Right cardiac atrium (tissue), 5 donors: Measurements from ENCODE around the gene FOXR1. TPM values are rescaled to one million over a fixed set of nuclear protein-coding genes. Genes with fewer than 3 reads are reported as not detected.

Source experiments
- ATAC-seq, 2 donors: fragments of 200-7000 bp; cut with Tn5 transposase; one replicate each; pipeline versions ENCODE4 v1.8.0 to v1.9.1; 2020; ENCODE audit warnings: moderate library complexity in 2 of 2, mild to moderate bottlenecking in 1 of 2
- DNase-seq, 3 donors: peaks; one replicate each; pipeline ENCODE4 v3.0.0-alpha.2; 2020
- H3K27ac ChIP-seq: one replicate; pipeline ENCODE4 v1.5.1; 2013; ENCODE audit warnings: mild to moderate bottlenecking, low read length, control low read depth, moderate library complexity
- H3K27me3 ChIP-seq: one replicate; pipeline ENCODE4 v1.6.1; 2013; ENCODE audit not compliant: control insufficient read depth, insufficient read depth
- H3K4me1 ChIP-seq: one replicate; pipeline ENCODE4 v1.6.1; 2013; ENCODE audit warnings: low read length; ENCODE audit not compliant: control insufficient read depth, insufficient read depth
- H3K4me3 ChIP-seq: one replicate; pipeline ENCODE4 v1.5.1; 2013; ENCODE audit warnings: low read length, control low read depth
- H3K9me3 ChIP-seq: one replicate; pipeline ENCODE4 v1.6.1; 2013; ENCODE audit warnings: low read length; ENCODE audit not compliant: control insufficient read depth
- WGBS: extraction: QIAGEN DNeasy Blood & Tissue Kit; methylation state at CpG from one replicate; pipeline ENCODE4 v1.1.7; 2013; 5-methylcytosine and 5-hydroxymethylcytosine counted together
- intact Hi-C, 4 donors: fragments of 100-400 bp; cut with DNase I; formaldehyde crosslinking; loops; one replicate each; pipeline versions ENCODE4 v1.11.0 to v1.14.0; 2022 to 2023
- polyA plus RNA-seq: library from polyadenylated mRNA; stranded (reverse); fragments of 200-250 nt; gene quantifications from one replicate; pipeline ENCODE4 v1.2.3, GENCODE V29; 2013
- total RNA-seq, 4 donors: library from RNA; stranded (reverse); fragmentation: NEBNext Ultra II Directional; extraction: Animal tissue kit (Norgen Biotek cat#: 25700); gene quantifications; one replicate each; pipeline ENCODE4 v1.2.1, GENCODE V29; 2021
- donor health status: healthy with polysubstance abuse.
- donor health status: DM: no; HTN: yes; CAD: no.
- donor health status: DM: no; HTN: no; CAD: no.
- donor health status: DM: no; HTN: yes; CAD: no; lungs with severe emphysema.
- donor health status: DM: yes; HTN: yes; CAD: no.

The FOXR1 gene
- total and polyA plus RNA-seq, 5 donors = not detected

GRCh38 chr11:118929501-118930093 is 42.0 kb upstream of the FOXR1 start:
- intact Hi-C loops = loop anchor here in 3 of 4 donors (2.0 to 5.0 kb wide), 3 partner anchors 21 to 137 kb away; partner anchors contain the start of gene DDX6 (in 1 of the 3)
- no peaks in the 10 kb centered on the region for H3K4me1 ChIP-seq
- H3K27ac ChIP-seq = peak overlapping the region; percentile 90
- ATAC-seq = peak; percentile 64 to 70
- WGBS = 0% methylated on average over 24 of the region's 26 CpGs
- no peaks in the 10 kb centered on the region for H3K9me3 ChIP-seq
- peak; percentile 87 to 94 (median 94) for DNase-seq
- H3K4me3 ChIP-seq = peak overlapping the region; percentile 94
- no peaks in the 10 kb centered on the region for H3K27me3 ChIP-seq

GRCh38 chr11:118930094-118930712 is 41.4 kb upstream of the FOXR1 start:
- ATAC-seq (peak; percentile 9 to 16), DNase-seq (peak; percentile 75 to 92 (median 89))
- Histone ChIP-seq H3K4me3 (peak overlapping the region; percentile 94), H3K9me3 (no peaks in the 10 kb centered on the region), H3K27ac (peak overlapping the region; percentile 90), H3K27me3 (no peaks in the 10 kb centered on the region), H3K4me1 (no peaks in the 10 kb centered on the region)
- WGBS = under 1% methylated on average over 20 of the region's 20 CpGs
- intact Hi-C loops = loop anchor here in 1 of 4 donors (2.0 kb wide), 1 partner anchor 21 kb away; no protein-coding TSS in a partner anchor

- ATAC-seq (no peak), DNase-seq (no peak)
- intact Hi-C loops = loop anchor here in 1 of 4 donors (2.0 kb wide), 1 partner anchor 23 kb away; no protein-coding TSS in a partner anchor
- H3K27ac ChIP-seq = no peak overlapping the region
- H3K4me3 ChIP-seq = no peak overlapping the region
- no peaks in the 10 kb centered on the region for H3K27me3 ChIP-seq
- no peaks in the 10 kb centered on the region for H3K9me3 ChIP-seq
- H3K4me1 ChIP-seq = no peaks in the 10 kb centered on the region
Observed at GRCh38 chr11:118931571-118931970, 40.0 kb upstream of the FOXR1 start.

GRCh38 chr11:118933486-118933885 is 38.1 kb upstream of the FOXR1 start:
- peak in 2 of 3 donors; percentile 72 to 80 for DNase-seq
- intact Hi-C loops = no loop called here

GRCh38 chr11:118935376-118935775 is 36.2 kb upstream of the FOXR1 start:
- H3K4me1 ChIP-seq = no peaks in the 10 kb centered on the region
- no peaks in the 10 kb centered on the region for H3K9me3 ChIP-seq
- DNase-seq = peak in 1 of 3 donors; percentile 24
- no peaks in the 10 kb centered on the region for H3K27me3 ChIP-seq
- no peak overlapping the region for H3K27ac ChIP-seq
- 87% methylated on average over 8 of the region's 8 CpGs for WGBS
- H3K4me3 ChIP-seq = no peak overlapping the region
- intact Hi-C loops = no loop called here
- no peak for ATAC-seq

More at GRCh38 chr11:118933486-118933885, 38.1 kb upstream of the FOXR1 start:
- H3K4me1 ChIP-seq = no peaks in the 10 kb centered on the region
- H3K27me3 ChIP-seq = no peaks in the 10 kb centered on the region
- no peak overlapping the region for H3K4me3 ChIP-seq
- no peaks in the 10 kb centered on the region for H3K9me3 ChIP-seq
- 12% methylated on average over 4 of the region's 4 CpGs for WGBS
- peak overlapping the region; percentile 15 for H3K27ac ChIP-seq
- peak; percentile 17 to 26 for ATAC-seq

- 72% methylated on average over 11 of the region's 11 CpGs for WGBS
Observed at GRCh38 chr11:118938491-118939403, 32.8 kb upstream of the FOXR1 start.

GRCh38 chr11:118939404-118939915 is 32.1 kb upstream of the FOXR1 start:
- DNase-seq (no peak), ATAC-seq (no peak)
- Histone ChIP-seq H3K4me3 (no peak overlapping the region), H3K27ac (no peak overlapping the region), H3K27me3 (no peaks in the 10 kb centered on the region), H3K9me3 (no peaks in the 10 kb centered on the region), H3K4me1 (no peaks in the 10 kb centered on the region)
- intact Hi-C loops = no loop called here
- WGBS = 69% methylated on average over 8 of the region's 8 CpGs

More at GRCh38 chr11:118938491-118939403, 32.8 kb upstream of the FOXR1 start:
- ATAC-seq = no peak
- Histone ChIP-seq H3K27ac (no peak overlapping the region), H3K4me1 (no peaks in the 10 kb centered on the region), H3K4me3 (no peak overlapping the region), H3K9me3 (no peaks in the 10 kb centered on the region), H3K27me3 (no peaks in the 10 kb centered on the region)
- peak in 1 of 3 donors; percentile 52 for DNase-seq
- intact Hi-C loops = no loop called here

- Histone ChIP-seq H3K4me3 (no peak overlapping the region), H3K9me3 (no peaks in the 10 kb centered on the region), H3K27ac (no peak overlapping the region), H3K27me3 (no peaks in the 10 kb centered on the region), H3K4me1 (no peaks in the 10 kb centered on the region)
- WGBS = 46% methylated on average over 13 of the region's 13 CpGs
- DNase-seq (peak in 1 of 3 donors; percentile 63), ATAC-seq (peak in 1 of 2 donors; percentile 53)
- intact Hi-C loops = no loop called here
Observed at GRCh38 chr11:118939953-118940598, 31.5 kb upstream of the FOXR1 start.

- no peak for ATAC-seq
- Histone ChIP-seq H3K27me3 (no peaks in the 10 kb centered on the region), H3K4me3 (no peak overlapping the region), H3K4me1 (no peaks in the 10 kb centered on the region), H3K27ac (no peak overlapping the region), H3K9me3 (no peaks in the 10 kb centered on the region)
- intact Hi-C loops = no loop called here
- no peak for DNase-seq
- WGBS = 29% methylated on average over 2 of the region's 2 CpGs
Observed at GRCh38 chr11:118947091-118947490, 24.5 kb upstream of the FOXR1 start.

GRCh38 chr11:118948000-118948399 is 23.6 kb upstream of the FOXR1 start:
- intact Hi-C loops = no loop called here
- Histone ChIP-seq H3K27ac (no peak overlapping the region), H3K4me1 (no peaks in the 10 kb centered on the region), H3K9me3 (no peaks in the 10 kb centered on the region), H3K4me3 (no peak overlapping the region), H3K27me3 (no peaks in the 10 kb centered on the region)
- DNase-seq (no peak), ATAC-seq (no peak)
- 70% methylated on average over 3 of the region's 3 CpGs for WGBS
